M059J (cell line): ENCODE data around the gene XPO6. TPM values are rescaled to one million over a fixed set of nuclear protein-coding genes. Genes with fewer than 3 reads are reported as not detected.
A peak's percentile ranks its signal among the peaks of the same experiment; 100 is the strongest.

Source experiments
- DNase-seq: peaks from one replicate; pipeline ENCODE4 v3.0.0-alpha.2; 2012; ENCODE audit warnings: low read depth
- total RNA-seq: library from RNA; depleted of rRNA; stranded (reverse); fragments of >200 nt; shearing (Covaris generic); gene quantifications from 2 replicates; pipeline ENCODE4 v1.2.3, GENCODE V29; 2014

Gene XPO6
- total RNA-seq, 1 experiment from 2014 or later = 175 TPM

DNA sequence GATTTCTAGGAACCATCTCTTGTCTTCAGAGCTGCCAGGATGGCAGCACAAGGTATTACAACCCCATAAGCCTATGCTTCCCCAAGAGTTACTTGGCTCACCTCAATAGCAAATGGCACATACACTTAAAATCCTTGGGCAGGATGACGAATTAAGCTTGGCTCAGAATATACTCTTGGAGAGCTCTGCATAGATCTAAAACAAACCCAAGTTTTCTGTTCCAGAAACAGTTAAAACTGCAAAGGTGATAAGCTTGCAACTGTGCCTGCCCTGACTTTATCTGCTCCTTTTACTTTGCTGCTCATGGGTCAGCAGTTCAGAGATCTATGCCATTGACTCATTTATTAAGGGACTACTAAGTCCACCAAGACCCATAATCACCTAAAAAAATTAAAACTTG, 26.1 kb downstream of the XPO6 start:
- DNase-seq = no peak

DNA sequence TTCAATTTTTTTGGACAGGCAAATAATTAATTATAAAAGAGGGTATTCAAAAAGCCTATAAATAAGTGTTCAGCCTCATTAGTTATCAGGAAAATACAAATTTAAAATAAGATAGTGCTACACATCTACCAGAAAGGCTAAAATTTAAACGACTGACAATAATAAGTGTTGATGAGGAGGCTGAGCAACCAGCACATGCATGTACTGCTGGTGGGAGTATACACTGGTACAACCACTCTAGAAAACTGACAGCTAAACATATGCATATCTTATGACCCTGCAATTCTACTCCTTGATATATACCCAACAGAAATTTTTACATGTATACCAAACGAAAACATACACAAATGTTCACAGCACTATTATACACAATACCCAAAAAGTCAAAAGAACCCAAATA, 27.1 kb downstream of the XPO6 start:
- no peak for DNase-seq

DNA sequence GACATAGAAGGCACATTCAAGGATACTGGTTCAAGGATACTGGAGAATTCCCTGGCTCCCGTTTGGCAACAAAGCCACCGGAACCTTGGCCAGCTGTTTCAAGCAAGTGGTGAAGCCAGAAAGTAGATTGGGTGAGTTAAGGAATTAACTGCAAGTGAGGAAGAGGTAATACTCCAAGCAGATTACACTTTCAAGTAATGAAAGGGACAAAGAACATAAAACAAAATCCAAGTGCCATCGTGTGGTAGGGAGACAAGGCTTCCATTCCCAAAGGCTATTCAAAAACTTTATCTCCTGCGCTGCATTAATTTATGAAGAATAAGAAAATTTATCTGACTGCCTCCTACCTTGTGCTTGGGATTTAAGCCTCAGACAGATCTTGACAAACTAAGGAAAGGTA, 27.8 kb downstream of the XPO6 start:
- no peak for DNase-seq

DNA sequence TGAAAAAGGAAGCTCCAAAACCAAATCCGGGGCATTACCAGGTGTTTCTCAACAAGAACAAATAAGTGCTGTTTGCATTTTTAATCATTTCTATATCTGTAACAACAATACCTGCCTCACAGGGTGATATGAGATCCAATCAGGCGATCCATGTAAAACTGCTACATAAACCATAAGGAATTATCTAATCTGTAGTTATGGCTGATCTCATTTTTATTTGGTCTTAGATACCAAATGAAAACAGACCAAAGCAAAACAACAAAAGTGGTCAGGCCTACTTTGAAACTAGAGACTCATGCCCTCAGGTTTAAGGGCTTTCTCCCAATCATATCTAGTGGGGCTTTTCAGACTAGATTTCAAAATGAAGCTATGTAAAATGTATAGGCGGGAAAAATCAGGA, 28.3 kb downstream of the XPO6 start:
- DNase-seq = peak; percentile 31

DNA sequence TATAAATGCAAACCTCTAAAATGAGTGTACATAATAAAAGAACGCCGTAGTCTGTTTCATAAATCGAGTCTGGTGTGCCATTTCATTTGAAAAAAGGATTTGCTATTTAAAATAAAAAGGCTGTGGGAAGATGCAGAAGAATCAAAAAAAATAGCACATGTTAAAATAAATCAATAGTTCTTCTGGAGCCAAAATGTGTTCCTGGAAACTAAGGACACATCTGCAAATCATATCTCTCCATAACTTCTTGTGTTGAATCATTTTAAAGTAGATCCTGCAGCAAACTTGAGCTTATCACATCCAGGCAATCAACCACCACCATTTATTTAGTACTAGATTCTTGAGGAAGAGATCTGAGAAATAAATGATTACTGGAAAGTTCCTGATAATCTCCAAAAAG, 29.0 kb downstream of the XPO6 start:
- no peak for DNase-seq

DNA sequence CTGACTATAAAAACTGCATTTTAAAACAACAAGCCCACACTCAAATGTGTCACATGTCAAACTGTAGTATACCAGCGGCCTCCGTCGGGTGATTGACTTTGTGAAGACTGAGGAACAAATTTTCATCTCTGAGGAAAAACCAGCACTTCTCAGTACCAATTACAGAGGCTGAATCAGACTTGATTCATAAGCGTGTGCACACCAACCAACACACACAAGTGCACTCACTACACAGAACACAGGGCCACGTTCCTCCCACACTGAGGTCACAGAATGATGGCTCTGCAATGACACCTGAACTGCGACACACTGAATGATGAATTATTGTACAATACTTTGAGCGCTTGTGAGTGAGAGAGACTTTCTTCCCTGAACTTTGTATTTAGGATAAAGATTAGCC, 29.6 kb downstream of the XPO6 start:
- peak; percentile 60 for DNase-seq

DNA sequence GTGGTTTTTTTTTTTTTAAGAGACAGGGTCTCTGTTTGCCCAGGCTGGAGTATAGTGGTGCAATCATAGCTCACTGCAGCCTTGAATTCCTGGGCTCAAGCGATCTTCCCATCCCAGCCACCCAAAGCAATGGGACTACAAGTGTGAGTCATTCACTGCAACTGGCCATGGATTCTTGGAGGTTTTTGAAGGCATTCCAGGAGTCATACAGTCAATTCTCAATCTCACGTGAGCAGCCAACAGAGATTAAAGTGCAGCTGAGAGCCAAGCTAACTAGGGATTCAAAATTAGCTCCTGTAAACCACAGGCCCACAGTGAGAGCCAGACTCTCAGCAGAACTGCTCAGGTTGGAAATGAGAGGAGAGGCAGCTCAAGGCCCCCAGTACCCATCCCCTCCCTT, 30.2 kb downstream of the XPO6 start:
- peak; percentile 97 for DNase-seq

DNA sequence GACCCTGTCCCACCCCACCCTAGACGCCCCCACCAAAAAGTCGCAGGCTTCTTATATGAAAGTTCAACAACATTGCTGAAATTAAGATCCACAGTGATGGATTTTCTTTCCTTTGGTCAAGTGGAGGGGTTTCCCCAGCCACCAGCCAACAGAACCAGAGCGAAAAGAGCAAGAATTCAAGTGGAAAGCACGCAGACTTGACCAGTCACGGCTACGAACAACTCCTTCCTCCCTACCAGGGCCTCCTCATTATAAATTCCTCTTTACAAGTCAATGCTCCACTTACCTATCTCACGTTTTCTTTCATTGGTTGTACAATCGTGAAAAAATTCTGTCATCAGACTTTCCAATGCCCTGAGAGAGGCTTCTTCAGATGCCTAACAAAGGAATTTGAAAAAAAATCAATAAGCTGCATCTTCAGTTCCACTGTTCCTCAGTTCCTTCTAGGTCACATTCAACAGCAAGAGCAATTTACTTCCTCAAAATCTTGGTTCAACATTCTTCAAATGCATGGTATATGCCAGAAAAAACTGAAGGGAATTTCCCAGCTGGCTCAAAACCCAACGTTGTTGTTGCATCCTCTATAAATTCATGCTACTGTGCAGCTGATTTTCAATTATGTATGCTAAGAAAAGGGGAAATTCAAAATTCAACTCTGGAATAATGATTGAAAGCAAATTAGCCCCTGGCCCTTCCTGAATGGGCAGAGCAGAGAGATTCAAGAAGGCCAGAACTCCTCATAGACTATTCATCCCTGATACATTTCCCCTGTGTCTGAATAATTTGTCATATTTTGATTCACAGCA, 30.9 kb downstream of the XPO6 start:
- peak; percentile 21 for DNase-seq

DNA sequence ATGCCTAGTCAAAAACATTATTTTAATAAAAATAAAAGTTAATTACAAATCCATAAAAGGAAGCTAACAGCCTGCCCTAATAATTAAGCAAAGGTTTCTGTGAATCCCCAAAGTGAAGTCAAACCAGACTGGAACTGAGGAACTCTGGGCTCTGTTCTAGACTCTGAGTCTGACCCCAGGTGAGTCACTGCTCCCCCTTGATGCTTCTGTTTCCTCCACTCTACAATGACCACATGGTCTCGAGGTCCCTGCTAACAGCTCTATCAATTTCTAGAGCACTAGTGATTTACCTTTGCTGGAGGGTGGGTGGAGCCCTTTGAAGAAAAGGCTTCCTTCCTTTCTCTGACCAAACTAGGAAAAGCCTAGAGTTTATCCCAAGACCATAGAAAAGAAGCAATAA, 32.4 kb downstream of the XPO6 start:
- peak; percentile 61 for DNase-seq

DNA sequence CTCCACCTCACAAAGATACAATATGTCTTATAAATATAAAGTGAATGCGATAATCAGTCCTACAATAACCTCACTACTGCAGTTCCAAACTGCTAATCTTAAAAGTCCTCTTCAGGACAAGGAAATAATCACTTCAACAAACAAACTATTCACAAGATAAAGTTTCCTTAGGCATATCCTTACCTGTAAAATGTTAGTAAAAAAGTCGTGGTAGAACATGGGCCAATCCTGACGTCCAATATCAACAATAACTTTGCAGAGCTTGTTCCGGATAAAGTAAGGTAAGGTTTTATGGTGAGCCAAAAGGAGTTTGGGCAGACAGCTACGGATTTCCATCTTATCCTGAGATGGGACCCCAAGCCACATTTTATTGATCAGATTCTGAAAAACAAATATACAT, 36.0 kb downstream of the XPO6 start:
- no peak for DNase-seq

DNA sequence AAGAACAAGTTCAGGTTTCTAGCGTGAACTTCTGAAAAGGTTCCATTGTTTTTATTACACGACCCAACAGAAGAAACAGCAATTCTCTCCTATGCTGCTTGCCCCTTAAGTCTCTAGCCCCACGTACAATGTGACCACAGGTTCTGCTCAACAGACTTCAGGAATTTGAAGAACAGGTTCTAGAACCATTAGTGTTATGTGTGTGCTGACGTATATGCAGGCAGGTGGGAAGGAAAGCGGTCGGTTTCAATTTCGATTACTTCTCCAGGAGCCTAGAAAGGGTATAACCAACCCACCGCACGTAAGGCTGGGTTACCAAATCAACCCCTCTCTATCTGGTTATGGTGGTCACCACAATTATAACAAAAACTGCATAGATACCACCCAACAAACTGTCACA, 39.4 kb downstream of the XPO6 start:
- no peak for DNase-seq

DNA sequence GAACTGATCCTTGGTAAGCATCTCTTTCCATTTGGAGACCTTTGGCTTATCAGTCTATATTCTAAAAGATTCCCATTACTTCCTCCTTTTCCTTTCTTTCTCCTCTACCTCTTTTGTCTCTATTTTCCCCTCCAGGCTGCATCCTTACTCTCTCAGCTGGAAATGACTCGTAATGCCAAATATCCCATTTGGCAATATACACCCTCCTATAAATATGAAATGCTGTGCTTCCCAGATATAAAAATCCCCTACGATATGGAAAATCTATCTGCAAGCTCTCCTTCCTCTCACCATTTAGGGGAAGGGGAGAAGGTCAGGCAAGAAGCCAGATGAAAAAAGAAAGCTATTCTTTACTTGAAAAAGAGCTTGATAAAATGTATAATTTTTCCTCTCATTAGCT, 39.9 kb downstream of the XPO6 start:
- DNase-seq = no peak

DNA sequence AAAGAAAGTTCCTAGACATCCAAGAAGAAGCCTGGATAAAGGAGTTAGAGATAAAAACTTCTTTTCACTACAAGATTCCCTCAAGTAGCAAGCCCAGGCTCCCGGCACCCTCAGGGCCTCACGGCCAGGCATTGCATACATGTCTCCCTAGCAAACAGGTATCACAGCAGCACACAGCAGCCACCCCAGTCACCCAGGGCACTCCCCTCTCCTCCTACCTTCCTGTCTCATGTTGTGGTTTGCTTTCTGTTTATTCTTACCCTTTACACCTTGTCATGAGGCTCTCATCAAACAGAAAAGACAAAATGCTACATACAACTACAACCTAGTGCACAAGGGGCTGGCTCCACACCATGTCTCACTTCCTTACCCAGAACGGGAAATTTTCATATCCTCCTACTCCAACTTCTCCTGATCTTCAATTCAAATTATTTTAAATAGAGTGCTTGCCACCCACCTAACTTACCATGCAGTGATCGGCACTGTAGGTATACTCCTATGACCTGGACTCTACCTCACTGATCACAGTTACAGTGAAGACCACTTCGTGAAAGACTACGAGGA, 42.7 kb downstream of the XPO6 start:
- no peak for DNase-seq

DNA sequence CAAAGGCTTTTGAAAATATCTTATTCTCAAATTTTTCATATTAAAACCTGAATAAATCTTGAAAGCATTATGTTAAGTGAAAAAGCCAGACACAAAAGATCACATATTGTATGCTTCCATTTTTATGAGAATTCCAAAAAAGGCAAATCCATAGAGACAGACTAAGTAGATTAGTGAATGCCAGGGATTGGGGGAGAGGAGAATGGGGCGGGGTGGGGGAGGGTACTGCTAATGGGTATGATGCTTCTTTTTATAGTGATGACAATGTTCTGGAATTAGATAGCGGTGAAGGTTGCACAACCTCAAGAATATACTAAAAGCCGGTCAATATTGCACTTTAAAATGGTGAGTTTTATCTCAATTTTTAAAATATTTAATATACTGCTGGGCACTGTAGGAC, 44.0 kb downstream of the XPO6 start:
- DNase-seq = no peak

DNA sequence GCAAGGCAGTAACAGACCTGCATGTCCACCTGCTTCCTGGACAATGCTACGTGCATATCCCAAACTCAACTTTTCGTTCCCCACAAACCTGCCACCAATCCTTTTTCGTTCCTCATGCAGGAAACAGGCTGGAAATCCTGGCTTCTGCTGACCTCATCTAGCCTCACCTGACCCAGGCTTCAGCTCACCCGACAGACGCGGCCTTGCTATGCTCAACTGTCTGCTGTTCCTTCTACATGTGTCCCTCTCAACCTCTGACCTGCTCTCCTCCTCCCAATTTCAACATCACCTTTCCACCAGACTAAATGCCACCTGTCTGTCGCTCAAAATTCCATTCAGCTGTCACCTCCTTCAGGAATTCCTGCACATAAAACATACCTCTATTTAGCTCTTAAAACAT, 44.5 kb downstream of the XPO6 start:
- DNase-seq = no peak

DNA sequence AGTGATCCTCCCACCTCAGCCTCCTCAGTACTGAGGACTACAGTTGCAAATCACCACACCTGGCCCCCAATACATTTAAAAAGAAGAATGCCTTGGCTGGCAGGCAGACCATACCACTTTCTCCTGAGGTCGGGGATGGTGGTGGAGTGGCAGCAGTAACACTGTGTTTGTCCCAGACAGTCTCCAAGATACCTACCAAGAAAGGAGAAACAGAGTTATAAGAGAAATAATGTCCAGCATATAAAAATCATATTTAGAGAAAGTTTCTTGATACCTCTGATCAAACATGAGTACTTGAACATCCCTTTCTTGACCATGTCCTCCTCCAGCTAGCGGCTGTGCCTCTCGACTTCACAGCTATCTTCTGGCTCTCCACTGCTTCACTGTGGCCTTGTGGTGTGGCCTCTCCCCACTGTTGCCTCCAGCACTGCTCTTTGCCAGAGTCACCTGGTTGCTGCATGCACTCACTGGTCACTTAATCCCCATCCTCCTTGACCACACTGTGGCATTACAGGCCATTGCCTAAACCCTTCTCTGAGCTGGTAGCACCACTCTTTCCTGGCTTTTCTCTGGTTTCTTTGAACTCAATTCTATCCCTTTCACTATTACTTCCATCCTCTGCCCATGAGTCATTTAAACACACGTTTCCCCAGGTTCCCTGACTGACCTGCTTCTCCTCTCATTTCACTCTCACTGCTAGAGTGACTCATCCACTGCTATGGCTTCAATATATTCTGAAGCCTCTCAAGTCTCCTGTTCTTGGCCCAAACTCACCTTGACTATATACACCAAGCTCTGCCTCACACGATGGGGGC, 45.2 kb downstream of the XPO6 start:
- peak; percentile 92 for DNase-seq

DNA sequence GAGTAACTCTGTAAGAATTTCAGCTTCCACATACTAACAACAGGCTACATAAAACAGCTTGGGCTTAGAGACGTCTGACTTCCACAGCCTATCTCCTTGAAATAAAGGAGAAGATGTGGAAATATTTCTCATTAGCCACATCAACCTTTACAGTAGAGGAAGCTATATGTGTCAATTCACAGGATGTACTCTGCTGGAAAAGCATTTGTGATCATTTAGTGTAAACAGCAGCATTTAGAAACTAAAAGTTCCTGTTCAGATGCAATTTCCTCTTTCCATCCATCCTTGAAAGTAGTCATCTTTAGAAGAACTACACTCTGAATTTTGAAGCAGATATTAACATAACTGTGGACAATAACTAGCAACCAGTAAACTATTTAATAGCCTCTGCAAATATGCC, 46.2 kb downstream of the XPO6 start:
- DNase-seq = no peak

DNA sequence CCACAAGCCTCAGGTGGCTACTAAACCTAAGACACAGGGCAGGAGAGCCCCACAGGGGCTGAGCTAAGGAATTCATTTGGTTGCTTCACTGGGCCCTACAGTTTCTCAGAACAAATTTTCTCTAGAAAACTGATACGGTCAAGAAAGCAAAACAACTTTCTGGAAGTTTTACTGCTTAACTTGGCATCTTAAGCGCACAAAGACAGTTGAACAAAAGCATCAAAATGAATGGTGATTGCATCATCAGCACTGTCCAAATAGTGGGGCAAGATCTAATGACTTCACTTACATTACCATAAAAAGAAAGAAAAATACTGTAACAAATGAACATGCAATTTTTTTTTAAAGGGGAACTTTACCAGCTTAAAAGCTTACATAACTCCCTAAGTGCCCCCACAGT, 47.6 kb downstream of the XPO6 start:
- no peak for DNase-seq

DNA sequence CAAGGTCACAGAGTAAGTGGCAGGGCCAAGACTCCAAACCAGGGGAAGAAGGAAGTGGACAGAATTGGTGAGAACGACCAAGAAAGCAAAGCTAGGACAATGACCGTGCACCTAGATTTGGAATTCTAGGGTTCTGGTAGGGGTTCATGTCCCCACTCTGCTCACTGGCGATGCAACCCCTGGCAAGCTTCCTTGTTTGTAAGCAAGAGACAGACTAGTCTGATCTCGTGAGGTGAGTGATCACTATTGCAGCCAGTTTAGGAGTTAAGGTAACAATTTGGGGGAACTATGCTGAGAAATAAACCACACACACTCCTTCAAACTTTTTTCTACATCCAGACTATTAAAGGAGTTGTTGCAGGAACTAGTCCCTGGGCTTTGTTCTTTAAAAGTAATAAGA, 48.1 kb downstream of the XPO6 start:
- DNase-seq = no peak

DNA sequence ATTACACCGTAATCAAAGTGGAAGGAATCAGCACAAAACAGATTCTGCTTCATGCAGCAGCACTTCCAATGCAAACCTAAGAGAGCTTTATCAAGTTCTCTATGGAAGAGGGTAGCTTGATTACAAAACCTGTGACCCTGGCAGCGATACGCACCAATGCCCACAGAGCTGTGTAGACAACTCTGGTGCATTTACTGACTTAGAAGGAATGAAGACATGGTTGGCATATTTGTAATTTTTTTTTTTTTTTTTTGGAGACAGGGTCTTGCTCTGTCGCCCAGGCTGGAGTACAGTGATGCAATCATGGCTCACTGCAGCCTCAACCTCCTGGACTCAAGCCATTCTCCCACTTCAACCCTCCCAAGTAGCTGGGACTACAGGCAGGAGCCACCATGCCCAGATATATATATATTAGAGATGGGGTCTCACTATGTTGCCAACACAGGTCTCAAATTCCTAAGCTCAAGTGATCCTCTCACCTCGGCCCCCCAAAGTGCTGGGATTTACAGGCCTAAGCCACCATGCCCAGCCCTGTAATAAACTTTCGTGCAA, 49.4 kb downstream of the XPO6 start:
- no peak for DNase-seq

DNA sequence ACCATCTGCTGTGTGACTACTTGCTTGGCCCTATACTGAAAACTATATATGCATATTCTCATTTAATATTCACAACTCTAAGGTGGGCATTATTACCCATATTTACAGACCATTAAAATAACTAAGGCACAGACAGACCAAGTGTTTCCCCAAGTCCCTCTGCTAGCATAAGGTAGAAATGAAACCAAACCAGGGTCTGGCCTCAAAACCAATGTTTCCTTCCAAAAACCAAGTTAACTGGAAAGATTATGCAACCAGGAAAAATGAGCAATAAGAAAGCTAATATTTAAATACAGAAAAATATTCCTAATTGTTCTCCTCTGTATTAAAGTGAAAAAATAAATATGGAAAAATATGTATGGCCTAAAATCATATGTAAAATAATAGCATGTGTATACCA, 50.1 kb downstream of the XPO6 start:
- no peak for DNase-seq

DNA sequence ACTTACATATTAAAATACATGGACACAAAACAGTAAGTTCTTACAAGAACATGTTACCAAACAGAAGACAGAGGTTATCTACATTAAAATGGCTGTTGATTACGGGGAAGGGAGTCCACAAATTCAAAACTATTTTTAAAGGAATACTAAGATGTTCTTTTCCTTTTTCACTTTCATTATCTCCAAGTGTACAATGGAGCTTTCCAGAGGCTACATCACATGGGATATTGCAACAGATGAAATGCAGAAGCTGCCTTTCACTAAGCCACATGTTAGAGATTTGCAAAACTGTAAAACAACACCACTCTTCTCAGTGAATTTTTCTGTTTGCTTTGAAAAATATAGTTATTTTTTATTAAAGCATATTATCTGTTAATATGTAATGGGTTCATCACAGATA, 53.6 kb downstream of the XPO6 start:
- no peak for DNase-seq
